ENCODE data around the gene MLST8.
A peak's percentile ranks its signal among the peaks of the same experiment; 100 is the strongest.

Gene MLST8, protein sequence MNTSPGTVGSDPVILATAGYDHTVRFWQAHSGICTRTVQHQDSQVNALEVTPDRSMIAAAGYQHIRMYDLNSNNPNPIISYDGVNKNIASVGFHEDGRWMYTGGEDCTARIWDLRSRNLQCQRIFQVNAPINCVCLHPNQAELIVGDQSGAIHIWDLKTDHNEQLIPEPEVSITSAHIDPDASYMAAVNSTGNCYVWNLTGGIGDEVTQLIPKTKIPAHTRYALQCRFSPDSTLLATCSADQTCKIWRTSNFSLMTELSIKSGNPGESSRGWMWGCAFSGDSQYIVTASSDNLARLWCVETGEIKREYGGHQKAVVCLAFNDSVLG

DNA sequence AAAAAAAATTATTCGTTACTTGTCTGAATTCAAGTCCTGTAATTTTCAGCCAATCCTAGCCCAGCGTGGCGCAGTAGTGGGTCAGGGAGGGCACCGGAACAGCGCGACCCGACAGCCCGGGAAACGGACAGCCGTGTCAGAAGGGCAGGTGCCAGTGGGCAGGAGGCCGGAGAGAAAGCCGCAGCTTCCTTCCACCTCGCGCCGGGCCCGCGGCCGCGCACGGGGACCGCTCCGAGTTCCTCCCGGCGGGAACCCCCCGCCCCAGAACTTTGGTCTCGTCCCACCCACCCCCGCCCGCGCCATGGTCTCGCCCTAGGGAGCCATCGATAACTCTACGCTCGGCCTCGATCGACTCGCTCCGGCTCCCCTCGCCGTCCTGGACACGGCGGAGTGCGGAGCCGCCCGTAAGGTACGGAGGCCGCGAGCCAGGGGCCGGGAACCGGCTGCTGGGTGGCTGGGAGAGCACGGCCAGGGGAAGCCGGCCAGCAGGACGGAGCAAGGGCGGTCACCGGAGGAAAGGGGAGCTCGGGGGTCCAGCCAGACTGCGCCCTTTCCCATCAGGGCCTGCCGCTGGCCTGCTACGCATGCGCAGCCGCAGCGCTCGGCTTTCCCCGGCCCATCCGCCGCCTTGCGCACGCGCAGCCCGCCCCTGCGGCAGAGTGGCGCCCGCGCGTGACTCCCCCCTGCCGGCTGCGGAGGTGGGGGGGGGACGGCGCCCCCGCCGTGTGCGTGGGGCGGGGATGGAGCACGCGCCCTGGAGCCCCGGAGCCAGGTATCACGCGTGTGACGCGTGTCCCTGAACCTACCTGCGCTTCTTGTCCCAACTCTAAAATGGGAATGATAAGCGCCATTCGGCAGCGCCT lies at the start of gene MLST8:
TSS of gene MLST8 (plus strand) at position 351 of the 863 bp plus-strand sequence. CDS start 632 bp downstream, outside the sequence.
- peak; percentile 67 for DNase-seq

DNA sequence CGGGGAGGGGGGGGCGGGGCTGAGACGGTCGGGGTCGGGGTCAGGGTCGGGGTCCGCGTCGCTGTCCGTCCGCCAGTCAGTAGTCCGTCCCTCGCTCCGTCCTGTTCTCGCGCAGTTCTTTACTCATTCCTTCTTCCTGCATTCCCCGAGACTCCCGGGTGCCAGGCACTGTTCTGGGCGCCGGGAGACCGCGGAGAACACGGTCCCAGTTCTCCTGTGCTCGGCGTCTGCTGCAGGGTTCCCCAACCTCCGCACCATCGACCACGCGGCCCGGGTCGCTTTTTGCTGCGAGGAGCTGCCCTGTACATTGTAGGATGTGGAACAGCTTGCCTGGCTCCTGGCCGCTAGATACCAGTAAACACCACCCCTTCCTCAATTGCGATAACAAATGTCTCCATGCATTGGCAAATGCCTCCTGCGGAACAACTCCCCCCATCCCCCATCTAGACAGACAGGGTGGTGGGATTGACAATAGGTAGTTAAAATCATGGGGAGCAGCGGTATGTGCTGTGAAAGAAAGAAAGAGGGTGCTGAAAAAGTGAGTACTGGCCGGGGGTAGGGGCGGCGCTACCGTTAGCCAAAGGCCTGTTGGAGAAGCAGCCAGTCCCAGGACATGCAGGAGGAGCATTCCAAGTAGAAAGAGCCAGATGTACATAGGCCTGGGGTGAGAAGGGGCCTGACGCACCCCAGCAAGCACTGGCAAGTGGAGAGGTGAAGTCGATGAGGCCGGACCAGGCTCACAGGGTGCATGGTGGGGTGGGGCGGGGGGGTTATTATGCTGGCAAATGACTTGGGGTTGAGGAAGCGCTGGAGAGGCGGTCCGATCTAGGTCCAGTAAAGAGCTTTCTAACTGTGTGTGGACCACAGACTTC lies 49.0 kb upstream of the MLST8 start:
- DNase-seq: peak; percentile 15

DNA sequence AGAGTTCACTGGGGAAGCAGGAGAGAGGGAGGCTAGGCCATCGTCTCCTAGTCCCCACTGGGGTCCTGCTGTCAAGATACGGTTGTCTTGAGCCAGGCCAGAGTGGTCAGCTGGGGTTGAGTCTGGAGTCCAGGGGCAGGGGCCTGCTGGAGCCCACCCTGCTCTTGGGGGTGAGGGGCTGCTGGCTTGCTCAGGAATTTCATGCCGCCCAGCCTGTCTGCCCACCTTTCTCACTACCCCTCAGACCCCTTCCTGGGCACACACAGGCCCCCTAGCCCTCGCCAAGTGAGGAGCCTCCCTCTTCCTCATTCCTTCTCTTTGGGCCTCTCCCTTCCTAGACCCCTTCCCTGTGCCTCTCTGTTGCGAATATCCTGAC lies 48.4 kb upstream of the MLST8 start:
- no peak for DNase-seq

DNA sequence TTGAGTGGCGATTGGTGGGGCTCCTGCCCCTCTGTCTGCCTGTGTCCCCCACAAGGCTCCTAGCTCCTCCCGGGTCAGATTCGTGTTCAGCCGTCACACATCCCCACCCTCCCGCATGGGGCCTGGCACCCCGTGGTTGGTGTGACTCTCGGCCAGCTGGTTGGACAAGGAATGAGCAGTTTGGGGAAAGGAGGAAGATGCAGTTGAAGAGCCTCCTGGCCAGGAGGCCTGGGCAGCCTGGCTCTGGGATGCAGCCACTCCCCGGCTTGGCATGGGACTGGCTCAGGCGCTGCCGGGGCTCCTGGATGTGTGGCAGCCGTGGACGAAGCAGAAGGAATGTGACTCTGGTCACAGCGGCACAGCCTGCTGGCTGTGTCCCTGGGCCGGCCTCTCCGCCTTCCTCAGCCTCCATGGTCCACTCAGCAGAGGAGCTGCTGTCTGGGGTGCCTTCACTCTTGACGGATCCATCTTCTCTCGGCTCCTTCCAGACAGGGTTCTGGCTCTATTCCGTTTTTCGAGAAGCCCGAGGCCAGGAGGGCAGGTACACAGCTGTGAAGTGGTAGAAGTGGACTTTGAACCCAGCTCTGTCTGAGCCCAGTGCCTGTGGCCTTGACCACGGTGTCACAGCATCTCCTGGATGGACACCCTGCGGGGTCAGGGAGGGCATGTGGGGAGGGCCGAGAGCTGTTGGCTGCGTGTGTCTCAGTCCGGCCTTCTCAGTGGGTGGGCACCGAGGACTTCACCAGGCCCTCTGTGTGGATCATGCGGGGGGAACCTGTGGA lies 47.6 kb upstream of the MLST8 start:
- DNase-seq: no peak

DNA sequence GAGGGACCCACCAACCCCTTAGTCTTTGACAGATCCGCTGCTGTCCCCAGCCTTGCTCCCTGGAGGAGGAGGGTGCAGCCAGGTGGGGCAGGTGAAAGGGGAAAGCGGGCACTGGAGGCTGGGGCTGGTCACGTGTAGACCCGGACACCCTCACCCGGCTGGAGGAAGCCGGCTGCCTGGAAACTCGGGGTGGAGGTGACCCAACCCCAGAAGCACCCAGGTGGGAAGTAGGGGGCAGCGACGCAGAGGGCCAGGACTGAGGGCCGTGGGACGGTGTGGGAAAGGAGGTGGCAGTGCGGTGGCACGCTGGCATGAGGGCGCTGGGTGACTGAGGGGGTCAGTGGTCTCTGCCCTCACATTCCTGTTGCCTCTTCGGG lies 47.0 kb upstream of the MLST8 start:
- no peak for DNase-seq

DNA sequence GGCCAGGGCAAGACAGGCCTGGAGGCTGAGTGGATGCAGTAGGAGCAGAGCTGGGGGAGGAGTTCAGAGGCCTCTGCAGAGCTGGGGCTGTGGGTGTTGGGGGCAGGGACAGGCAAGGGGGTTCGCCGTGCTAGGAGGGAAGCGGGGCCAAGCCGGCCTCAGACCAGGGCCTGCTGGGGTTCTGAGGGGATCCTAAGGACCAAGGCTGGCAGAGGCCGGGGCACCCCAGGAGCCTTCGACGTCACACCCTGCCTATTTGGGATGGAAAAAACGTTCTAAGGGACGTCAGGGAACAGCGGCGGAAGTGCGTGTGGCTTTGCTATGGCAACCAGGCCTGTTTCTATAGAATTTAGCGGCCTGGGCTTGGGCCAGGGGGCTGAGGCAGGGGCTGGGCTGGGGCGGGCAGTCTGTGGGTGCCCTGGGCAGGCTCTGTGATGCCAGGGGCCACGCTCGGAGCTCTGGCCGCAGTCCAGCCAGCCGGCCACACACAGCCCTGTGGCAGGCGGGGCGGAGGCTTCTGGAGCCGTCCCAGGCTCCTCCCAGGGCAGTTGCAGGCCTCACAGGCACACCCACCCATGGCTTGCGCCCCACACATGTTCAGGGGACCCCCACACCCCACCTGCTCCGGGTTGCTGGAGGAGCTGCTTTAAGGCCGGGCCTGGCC lies 45.9 kb upstream of the MLST8 start:
- no peak for DNase-seq

DNA sequence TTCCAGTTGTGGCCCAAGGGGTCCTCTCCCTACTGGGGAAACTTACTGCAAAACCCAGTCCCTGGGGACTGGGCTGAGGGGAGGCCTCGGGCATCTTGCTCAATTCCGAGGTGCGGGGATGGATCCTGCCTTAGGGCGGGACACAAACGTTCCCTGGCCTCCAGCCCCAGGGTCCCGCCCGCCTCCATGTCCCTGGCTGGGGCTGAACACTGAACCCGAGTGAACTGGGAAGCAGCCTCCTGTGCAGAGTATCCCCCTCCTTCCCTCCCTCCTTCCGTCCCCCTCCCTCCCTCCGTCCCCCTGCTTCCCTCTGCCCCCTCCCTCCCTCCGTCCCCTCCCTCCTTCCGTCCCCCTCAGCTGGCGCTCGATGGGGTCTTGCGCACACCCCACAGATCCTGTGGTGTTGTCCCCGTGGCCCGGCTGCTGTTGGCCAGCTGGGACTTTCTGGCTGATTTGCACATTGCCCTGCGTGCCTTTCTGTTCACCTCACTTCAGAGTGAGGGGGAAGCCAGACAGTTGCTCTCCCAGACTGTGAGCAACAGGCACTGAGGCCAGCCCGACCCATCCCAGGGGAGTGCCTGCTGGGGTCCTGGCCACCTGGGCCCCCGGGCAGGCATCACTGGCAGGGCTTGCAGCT lies 44.2 kb upstream of the MLST8 start:
- DNase-seq: no peak

DNA sequence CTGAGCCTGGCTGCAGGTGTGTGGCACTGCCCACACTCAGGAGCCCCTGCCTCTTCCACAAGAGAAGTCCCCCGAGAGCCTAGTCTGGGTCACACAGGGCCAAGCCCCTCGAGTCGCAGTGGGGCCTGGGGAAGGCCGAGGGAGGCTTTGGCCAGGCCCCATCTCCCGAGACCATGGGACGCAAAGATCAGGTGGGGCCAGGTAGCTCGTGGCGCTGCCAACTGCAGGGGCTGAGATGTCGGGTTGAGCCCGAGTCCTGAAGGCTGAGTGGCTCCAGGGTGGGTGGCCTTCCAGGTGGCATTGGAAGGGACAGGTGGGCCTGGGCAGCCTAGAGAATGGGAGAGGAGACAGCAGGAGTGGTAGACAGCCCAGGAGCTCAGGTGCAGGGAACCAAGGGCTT lies 43.3 kb upstream of the MLST8 start:
- no peak for DNase-seq

DNA sequence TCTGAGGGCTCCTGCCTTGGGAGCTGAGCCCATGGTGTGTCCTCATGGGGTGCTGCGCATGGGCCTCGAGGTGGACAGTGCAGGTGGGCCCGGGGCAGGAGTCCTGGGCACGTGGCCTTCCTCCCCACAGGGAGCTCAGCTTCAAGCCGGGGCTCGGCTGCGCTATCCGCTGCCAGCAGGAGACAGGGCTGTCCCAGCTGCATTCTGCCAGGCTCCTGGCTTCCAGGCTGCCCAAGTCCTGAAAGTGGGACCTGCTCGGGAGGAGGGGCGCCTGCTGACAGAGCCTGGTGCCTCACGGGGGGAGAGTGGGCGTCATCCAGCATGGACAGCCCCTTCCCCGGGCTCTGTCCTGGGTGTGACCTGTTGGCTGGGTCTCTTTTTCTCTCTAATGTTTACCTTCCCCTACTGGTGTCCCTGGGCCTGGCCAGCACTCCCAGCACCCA lies 42.6 kb upstream of the MLST8 start:
- DNase-seq: no peak

DNA sequence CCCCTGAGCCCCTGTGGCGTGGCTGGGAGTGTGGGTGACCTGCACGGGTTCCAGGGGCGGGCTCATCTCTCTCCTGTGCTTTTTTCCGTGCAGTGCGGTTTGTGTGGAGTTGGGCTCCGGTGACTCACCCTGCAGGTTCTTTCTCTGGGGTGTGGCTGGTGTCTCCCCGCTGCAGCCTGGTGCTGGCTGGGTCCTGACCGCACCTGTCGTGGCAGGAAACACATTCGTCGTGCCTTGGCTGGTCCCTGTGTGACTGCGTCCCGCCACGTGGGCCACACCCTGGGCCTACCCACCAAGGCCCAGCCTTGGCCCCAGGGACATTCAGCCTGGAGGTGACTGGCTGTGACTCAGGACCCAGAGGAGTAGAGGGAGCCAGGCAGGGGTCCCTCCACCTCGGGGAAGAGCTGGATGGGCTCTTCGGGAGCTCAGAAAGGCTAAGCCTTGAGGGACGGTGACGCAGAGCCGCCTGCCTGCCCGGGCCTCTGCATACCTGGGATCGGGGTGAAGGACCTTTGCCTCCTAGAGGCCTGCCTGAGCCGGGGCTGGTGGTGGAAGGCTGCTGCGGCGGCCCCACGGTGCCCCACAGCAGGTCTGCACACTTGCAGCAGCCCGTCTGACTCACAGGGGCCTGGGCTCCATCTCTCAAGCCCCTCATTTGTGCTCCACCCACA lies 41.9 kb upstream of the MLST8 start:
- no peak for DNase-seq

DNA sequence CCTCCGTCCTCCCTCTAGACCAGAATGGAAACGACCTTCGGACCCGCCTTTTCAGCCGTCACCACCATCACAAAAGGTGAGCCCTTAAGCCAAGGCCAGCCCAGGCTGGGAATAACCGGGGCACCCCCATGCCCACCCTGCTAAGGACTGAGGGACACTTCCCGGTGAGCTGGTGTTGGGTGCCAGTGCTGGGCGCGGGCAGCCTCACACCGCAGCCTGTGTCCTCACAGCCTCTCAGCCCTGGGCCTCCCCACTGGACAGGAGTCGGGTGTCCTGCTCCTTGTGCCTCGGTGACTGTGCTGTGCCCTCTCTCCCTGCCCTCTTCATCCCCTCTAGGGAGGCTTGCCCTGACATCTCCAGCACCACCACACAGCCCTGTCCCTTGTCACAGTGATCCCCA lies 39.4 kb upstream of the MLST8 start:
- DNase-seq: no peak

DNA sequence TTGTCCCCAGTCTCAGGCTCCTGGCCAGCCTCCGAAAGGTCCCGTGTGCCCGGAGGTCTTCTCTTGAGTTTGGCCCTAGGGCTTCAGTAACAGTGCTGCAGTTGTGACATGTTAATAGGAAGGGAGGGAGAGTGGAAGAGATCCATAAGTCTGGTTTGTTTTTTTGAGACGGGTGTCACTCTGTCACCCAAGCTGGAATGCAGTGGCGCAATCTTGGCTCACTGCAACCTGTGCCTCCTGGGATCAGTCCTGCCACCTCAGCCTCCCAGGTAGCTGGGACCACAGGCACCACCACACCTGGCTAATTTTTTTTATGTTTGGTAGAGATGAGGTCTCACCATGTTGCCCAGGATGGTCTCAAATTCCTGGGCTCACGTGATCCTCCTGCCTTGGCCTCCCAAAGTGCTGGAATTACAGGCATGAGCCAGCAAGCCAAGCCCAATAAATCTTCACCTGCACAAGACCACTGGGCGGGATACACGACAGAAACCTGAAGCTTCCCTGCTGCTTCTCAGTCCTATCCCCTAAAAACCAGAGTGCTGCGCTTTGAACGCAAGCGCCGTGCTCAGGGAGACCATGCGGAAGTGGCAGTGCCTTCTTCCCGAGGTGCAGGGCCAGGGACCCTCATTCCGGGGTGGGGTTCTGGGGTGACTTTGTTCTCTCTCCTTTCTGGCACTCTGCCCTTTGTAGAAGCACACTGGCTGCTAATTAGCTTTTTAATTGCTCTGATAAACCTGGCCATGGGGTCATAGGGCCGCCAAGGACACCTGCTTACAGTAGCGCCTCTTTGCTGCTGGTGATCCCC lies 38.8 kb upstream of the MLST8 start:
- no peak for DNase-seq

DNA sequence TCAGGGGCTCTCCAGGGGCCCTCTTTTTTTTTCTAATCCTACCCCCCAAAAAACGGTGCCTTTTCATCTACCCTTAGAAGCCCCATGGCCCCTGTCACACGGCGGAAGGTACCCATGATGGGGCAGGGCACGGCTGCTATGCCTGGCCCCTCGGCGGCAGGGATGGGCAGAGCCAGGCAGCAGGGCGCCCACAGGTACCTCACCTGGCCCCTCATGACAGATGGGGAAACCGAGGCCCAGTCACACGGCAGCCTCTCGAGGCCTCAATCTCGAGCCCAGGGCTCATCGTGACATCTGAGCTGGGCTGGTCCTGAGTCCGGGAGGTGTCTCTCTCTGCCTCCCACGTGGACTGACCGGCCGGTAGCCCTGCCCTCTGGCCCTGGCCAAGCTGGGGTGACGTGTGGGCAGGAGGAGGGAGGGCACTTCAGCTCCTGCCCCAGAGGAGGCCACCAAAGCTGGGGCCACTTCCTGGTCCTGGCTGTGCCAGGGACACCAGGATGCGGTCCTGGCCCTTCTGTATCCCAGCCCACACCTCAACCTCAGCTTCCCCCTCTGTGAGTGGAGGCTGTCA lies 38.1 kb upstream of the MLST8 start:
- no peak for DNase-seq

DNA sequence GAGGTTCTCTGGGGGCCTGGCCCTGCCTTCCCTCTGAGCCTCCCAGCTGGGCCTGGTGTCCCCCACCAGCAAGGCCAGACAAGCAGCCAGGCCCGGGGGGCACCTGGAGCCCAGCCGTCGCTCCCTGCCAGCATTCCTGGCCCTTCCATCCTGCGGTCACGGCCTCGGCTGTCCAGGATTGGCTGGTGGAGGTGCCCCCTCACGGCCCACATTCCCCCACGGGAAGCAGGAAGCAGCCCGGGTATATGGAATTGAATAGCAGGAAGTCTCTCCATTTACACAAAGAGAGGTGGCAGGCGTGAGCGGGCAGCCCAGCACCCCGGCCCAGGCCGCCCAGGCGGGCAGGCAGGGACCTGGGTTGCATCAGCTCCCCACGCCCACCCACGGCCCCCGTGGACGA lies 35.2 kb upstream of the MLST8 start:
- DNase-seq: no peak

DNA sequence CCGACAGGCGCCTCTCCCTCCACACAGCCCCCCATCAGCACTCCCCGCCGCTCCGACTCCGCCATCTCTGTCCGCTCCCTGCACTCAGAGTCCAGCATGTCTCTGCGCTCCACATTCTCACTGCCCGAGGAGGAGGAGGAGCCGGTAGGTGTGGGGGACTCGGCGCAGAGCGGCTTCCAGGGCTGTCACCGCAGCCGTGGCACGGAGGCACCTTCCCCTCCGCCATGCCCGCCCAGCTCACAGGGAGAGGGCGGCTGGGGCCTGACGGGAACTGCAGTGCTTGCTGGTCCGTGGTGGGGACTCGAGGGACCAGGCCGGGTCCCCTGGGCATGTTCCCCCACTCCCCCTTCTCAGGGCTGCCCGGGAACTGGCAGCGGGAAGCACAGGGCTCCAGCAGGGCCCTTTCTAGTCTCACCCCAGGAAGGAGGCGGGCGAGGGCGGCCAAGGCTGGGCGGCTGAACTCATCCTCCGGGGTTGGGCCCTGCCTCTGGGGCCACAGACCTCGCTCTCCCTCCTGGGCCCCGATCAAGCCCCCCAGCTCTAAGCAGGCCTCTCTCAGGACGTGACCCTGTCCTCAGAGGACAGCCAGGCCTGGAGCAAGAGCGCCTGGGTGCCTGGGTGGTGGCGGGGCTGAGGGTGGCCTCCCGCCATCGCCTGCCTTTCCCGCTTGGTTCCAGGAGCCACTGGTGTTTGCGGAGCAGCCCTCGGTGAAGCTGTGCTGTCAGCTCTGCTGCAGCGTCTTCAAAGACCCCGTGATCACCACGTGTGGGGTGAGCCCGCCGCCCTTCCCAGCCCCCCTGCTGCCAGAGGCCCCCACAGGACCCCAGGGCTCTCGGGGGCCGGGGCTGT lies 34.4 kb upstream of the MLST8 start:
- DNase-seq: no peak

DNA sequence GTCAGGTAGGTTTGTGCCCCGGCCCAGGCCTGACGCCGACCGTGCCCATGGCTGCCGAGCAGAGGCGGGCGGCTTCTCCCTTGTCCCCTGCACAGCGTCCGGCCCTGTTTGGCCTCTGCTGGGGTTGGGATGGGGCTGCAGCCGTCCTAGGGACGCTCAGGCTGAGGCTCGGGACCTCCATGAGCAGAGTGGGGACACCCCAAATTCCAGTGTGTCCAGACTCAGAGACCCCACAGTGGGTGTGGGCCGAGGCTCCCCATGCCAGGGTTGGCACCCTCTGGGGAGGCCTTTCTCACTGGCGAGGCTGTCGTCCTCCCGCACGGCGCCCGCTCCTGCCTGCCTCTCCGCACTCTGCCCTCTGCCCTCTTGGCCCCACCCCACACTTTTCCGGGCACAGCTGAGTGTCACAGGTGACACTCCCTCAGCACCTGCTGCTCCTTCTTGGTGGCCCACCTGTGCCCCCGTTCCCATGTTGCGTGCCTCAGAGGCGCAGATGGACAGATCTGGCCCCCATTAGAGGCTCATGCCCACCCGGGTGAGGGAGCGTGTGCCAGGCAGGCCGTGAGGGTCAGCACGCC lies 33.6 kb upstream of the MLST8 start:
- DNase-seq: no peak

DNA sequence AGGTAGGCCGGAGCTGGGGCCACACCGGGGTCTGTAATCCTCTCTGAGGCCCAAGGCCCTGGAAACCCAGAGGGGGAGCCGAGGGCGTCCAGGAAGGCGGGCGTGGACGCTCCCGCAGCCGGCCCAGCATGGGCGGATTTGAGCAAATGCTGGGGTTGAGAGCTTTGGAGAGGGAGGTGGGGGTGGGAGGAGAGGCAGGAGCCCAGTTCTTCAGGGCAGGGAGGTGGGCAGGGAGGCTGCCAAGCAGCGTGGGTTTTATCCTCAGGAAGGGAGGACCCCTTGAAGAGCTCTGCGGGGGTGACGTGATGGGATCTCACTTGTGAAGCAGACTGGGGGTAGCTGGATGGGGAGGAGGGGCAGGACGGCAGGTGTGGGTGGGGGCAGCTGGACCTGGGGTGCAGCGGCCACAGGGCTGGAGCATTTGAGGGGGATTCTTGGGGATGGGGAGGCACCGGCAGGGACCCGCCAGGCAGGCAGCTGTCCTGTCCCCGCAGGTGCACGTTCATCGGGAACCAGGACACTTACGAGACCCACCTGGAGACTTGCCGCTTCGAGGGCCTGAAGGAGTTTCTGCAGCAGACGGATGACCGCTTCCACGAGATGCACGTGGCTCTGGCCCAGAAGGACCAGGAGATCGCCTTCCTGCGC lies 32.4 kb upstream of the MLST8 start:
- DNase-seq: no peak

DNA sequence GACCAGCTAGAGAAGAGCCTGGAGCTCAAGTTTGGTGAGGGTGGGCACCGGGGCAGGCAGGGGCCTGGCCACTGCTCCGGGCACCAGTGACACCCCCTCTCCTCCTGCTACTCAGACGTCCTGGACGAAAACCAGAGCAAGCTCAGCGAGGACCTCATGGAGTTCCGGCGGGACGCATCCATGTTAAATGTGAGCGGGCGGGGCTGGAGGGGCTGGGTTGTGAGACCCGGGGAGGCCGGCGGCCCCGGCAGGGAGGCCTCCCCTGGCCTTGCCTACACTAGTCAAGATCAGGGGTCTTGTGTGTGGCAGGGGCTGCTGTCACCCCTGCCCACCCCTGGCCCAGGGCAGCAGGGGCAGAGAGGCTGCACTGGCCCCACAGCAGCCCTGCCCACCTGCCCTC lies 31.9 kb upstream of the MLST8 start:
- DNase-seq: no peak

All from kidney glomerular epithelial cell (primary cell).